ENCODE results near the gene CCNYL1.

CCNYL1 gene

DNA sequence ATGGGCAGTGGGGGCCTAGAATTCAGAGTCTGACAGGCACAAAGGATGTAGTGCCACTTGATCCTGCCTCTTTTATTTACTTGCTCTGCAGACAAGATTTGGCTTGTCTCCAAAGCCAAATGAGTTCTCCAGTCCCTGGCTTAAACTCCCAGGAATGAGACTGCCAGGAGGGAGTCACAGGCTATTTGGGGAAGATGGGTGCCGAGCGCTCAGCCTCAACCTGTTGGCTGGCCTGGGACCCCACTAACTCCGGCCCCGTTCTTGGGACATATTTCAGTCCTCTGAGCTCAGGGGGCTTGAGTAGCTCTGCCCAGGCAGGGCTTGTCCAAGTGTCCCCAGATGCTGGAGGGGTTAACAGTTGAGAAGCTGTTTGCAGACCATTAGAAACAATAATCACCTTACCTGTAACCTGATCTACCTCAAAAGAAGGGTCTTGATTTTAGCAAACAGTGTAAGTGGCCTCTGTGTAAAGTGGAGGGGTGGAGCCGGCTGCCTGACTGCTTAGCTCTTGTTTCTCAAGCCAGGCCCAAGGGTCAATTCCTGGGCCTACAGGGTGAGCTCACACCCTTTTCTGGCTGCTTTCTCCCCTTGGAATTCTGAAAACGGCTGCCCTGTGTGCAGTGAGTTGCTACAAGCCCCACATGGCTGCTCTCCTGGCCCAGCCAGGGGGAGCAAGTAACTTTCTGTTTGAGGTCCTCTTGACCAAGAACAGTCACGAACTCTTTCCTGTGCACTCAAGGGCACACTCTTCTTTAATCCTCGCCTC lies 85.3 kb downstream of the CCNYL1 start:
- DNase-seq: no peak

DNA sequence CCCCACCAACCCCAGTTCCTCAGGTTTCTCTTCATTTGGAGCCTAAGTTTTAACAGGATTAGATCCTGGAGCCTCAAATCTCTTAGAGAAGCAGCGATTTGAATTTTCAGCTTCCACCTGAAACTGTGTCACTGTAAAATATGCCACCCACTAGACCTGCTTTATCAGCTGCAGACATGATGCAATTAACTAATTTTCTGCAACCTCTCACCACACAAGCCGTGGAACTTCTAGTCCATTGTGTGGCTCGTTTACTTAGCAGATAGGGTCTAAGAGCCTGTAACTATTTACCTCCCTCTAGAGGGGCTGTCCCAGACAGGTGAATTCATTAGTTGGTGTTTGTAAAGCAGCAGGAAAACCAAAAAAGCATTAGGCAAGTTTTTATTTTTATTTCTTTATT lies 89.8 kb downstream of the CCNYL1 start:
- no peak for DNase-seq

DNA sequence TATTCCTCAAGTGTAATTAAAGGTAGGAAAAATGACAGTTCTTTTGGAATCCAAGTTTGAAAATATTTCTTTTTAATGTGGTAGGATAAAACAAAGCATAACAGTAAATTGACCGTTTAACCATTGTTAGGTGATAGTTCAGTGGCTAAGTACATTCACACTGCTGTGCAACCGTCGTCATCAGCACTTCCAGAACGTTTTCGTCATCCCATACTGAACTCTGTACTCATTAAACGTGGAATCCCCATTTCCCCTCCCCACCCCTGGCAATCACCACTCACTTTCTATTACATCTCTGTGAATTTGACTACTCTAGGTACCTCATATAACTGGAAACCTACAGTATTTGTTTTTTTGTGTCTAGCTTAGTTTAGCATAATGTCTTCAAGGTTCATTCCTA lies 91.2 kb downstream of the CCNYL1 start:
- no peak for DNase-seq
